HCT116 (cell line): ENCODE measurements around the gene UTP14A. TPM values are rescaled to one million over a fixed set of nuclear protein-coding genes. Genes with fewer than 3 reads are reported as not detected.

Experiments
- ATAC-seq: fragments of 200-7000 bp; cut with Tn5 transposase; 2 replicates; pipeline ENCODE4 v1.9.1; 2020; ENCODE audit warnings: mild to moderate bottlenecking, moderate library complexity
- BruUV-seq: library from RNA; stranded (reverse); fragments of 400-500 nt; replicated peaks from 2 replicates; lab custom pipeline; 2021; lab: Mats Ljungman, UMichigan
- CTCF ChIA-PET: fragments of 300-600 bp; sonication (Branson Sonifier 250); formaldehyde crosslinking; loops from one replicate; lab custom pipeline; 2021; ENCODE audit warnings: antibody characterized with exemption; lab: Charles Lee
- POLR2A ChIA-PET: fragments of 300-600, 350-600 bp; sonication (Branson Sonifier 250); formaldehyde crosslinking; loops from one replicate; lab custom pipeline; 2021; ENCODE audit warnings: antibody characterized with exemption; lab: Charles Lee
- RAD21 ChIA-PET, 2 experiments: fragments of 300-600 bp; sonication (Branson Sonifier 250); formaldehyde crosslinking; loops; one replicate each; lab custom pipeline; 2023; ENCODE audit warnings: low total read pairs in 2 of 2; ENCODE audit not compliant: uncharacterized antibody in 2 of 2, unreplicated experiment in 2 of 2, low non-redundant PET in 1 of 2; lab: Charles Lee
- DNase-seq: peaks from one replicate; pipeline ENCODE4 v3.0.0-alpha.2; 2010; ENCODE audit warnings: low read depth, low spot score
- H2AFZ ChIP-seq: fragments of 200-600 bp; shearing (Covaris generic), sonication (generic); 2 replicates; pipeline ENCODE4 v1.6.1; 2017; ENCODE audit warnings: low read depth, mixed run types, mixed read lengths, antibody characterized with exemption, low read length; ENCODE audit not compliant: poor library complexity, severe bottlenecking
- H3K27ac ChIP-seq: 2 replicates; pipeline ENCODE4 v1.5.1; 2012; ENCODE audit warnings: low read depth, low read length
- H3K27me3 ChIP-seq: fragments of 200-600 bp; sonication (generic); 2 replicates; pipeline ENCODE4 v1.6.1; 2016; ENCODE audit warnings: mixed run types, low read length, mixed read lengths; ENCODE audit not compliant: insufficient read depth
- H3K36me3 ChIP-seq, 2 experiments: fragments of 200-500 bp in 1 of 2; fragments of 200-600 bp in 1 of 2; sonication (Bioruptor generic) in 1 of 2; sonication (generic) in 1 of 2; 2 replicates each; pipeline versions ENCODE4 v1.5.1 to v1.6.1; 2014 to 2016; ENCODE audit warnings: low read length in 2 of 2, inconsistent platforms in 1 of 2, mixed read lengths in 1 of 2, mixed run types in 1 of 2; ENCODE audit not compliant: insufficient read depth in 2 of 2, control insufficient read depth in 1 of 2
- H3K4me1 ChIP-seq, 2 experiments: fragments of 200-600 bp in 1 of 2; sonication (generic) in 1 of 2; 2 replicates each; pipeline versions ENCODE4 v1.5.1 to v1.6.1; 2012 to 2017; ENCODE audit warnings: low read length in 2 of 2, inconsistent platforms in 1 of 2, mild to moderate bottlenecking in 1 of 2, mixed read lengths in 1 of 2, mixed run types in 1 of 2, moderate library complexity in 1 of 2; ENCODE audit not compliant: insufficient read depth in 2 of 2, control insufficient read depth in 1 of 2
- H3K4me2 ChIP-seq: fragments of 200-600 bp; sonication (generic); 2 replicates; pipeline ENCODE4 v1.6.1; 2017; ENCODE audit warnings: mixed run types, low read length, mixed read lengths
- H3K4me3 ChIP-seq, 2 experiments: fragments of 200-600 bp in 1 of 2; sonication (generic) in 1 of 2; replicated peaks in 1 of 2; 2 replicates each; pipeline ENCODE4 v1.5.1; 2011 to 2016; ENCODE audit warnings: low read length in 2 of 2, control low read depth in 1 of 2, low read depth in 1 of 2, mild to moderate bottlenecking in 1 of 2, mixed read lengths in 1 of 2, mixed run types in 1 of 2
- H3K79me2 ChIP-seq: fragments of 200-600 bp; sonication (generic); 2 replicates; pipeline ENCODE4 v1.6.1; 2017; ENCODE audit warnings: mild to moderate bottlenecking, mixed run types, low read length, moderate library complexity, mixed read lengths; ENCODE audit not compliant: insufficient read depth
- H3K9ac ChIP-seq: fragments of 200-600 bp; sonication (generic); 2 replicates; pipeline ENCODE4 v1.6.1; 2016; ENCODE audit warnings: low read length, mixed read lengths
- H3K9me2 ChIP-seq: fragments of 200-600 bp; sonication (generic), shearing (Covaris generic); 2 replicates; pipeline ENCODE4 v1.6.1; 2017; ENCODE audit warnings: mixed run types, mild to moderate bottlenecking, moderate library complexity; ENCODE audit not compliant: insufficient read depth
- H3K9me3 ChIP-seq, 2 experiments: fragments of 200-500 bp in 1 of 2; fragments of 200-600 bp in 1 of 2; sonication (Bioruptor generic) in 1 of 2; sonication (generic) in 1 of 2; 2 replicates each; pipeline ENCODE4 v1.6.1; 2014 to 2017; ENCODE audit warnings: low read length in 2 of 2, mixed read lengths in 2 of 2, inconsistent platforms in 1 of 2, low read depth in 1 of 2, mild to moderate bottlenecking in 1 of 2, mixed run types in 1 of 2, moderate library complexity in 1 of 2; ENCODE audit not compliant: control insufficient read depth in 1 of 2, insufficient read depth in 1 of 2
- H4K20me1 ChIP-seq: fragments of 200-600 bp; sonication (generic), shearing (Covaris generic); 2 replicates; pipeline ENCODE4 v1.6.1; 2017; ENCODE audit warnings: mixed run types, mild to moderate bottlenecking, moderate library complexity; ENCODE audit not compliant: insufficient read depth
- ATF3 ChIP-seq: IDR thresholded peaks from 2 replicates; pipeline ENCODE4 v1.6.1; 2012
- CEBPB ChIP-seq: IDR thresholded peaks from 2 replicates; pipeline ENCODE4 v1.6.1; 2012; ENCODE audit warnings: low read depth
- ELF1 ChIP-seq: IDR thresholded peaks from 2 replicates; pipeline ENCODE4 v1.6.1; 2012; ENCODE audit warnings: low read depth, borderline replicate concordance
- EZH2 ChIP-seq: fragments of 200-600 bp; sonication (generic); IDR thresholded peaks from 2 replicates; pipeline ENCODE4 v1.6.1; 2017; ENCODE audit warnings: antibody characterized with exemption, mixed run types
- EZH2phosphoT487 ChIP-seq: fragments of 200-600 bp; IDR thresholded peaks from 2 replicates; pipeline ENCODE4 v1.6.1; 2018; ENCODE audit warnings: antibody characterized with exemption, borderline replicate concordance
- FOSL1 ChIP-seq: IDR thresholded peaks from 2 replicates; pipeline ENCODE4 v1.6.1; 2012; ENCODE audit warnings: low read depth
- JUND ChIP-seq: IDR thresholded peaks from 2 replicates; pipeline ENCODE4 v1.6.1; 2012
- POLR2A ChIP-seq: IDR thresholded peaks from 2 replicates; pipeline ENCODE4 v1.7.0; 2011; ENCODE audit warnings: borderline replicate concordance; ENCODE audit not compliant: insufficient read depth, insufficient read length; ENCODE audit errors: extremely low read depth
- POLR2AphosphoS5 ChIP-seq: IDR thresholded peaks from 2 replicates; pipeline ENCODE4 v1.6.1; 2011; ENCODE audit warnings: mild to moderate bottlenecking, low read depth, low read length, moderate library complexity
- REST ChIP-seq: IDR thresholded peaks from 2 replicates; pipeline ENCODE4 v1.6.1; 2012; ENCODE audit warnings: low read depth
- SIN3A ChIP-seq: IDR thresholded peaks from 2 replicates; pipeline ENCODE4 v1.6.1; 2012; ENCODE audit warnings: low read depth
- SRF ChIP-seq: IDR thresholded peaks from 2 replicates; pipeline ENCODE4 v1.6.1; 2012; ENCODE audit warnings: low read depth
- YY1 ChIP-seq: IDR thresholded peaks from 2 replicates; pipeline ENCODE4 v1.6.1; 2011; ENCODE audit warnings: low read length, low read depth, moderate library complexity, mild to moderate bottlenecking; ENCODE audit not compliant: insufficient replicate concordance; ENCODE audit errors: extremely low read depth
- ZFX ChIP-seq: fragments of 450-650 bp; IDR thresholded peaks from 2 replicates; pipeline ENCODE4 v1.6.1; 2017
- ZNF274 ChIP-seq: fragments of 200-500 bp; sonication (Bioruptor generic); IDR thresholded peaks from 2 replicates; pipeline ENCODE4 v1.6.1; 2014; ENCODE audit warnings: mild to moderate bottlenecking, low read depth, low read length, inconsistent platforms
- intact Hi-C: fragments of 100-400 bp; cut with micrococcal nuclease; formaldehyde crosslinking; loops from 2 replicates; pipeline ENCODE4 v1.10.0; 2022
- total RNA-seq: library from RNA; stranded (reverse); gene quantifications from one replicate; pipeline ENCODE4 v1.2.1, GENCODE V29; 2021; ENCODE audit not compliant: unreplicated experiment
- TF ChIP-seq, protein P1 (sequence below): IDR thresholded peaks from 2 replicates; pipeline ENCODE4 v1.6.1; 2012
- TF ChIP-seq, protein P2 (sequence below), 3 experiments: fragments of 200-600 bp in 1 of 3; sonication (generic) in 1 of 3; IDR thresholded peaks in 2 of 3; conservative IDR thresholded peaks in 1 of 3; 2 replicates each; pipeline ENCODE4 v1.5.1; 2012 to 2017; ENCODE audit warnings: low read depth in 2 of 3, low read length in 2 of 3, antibody characterized with exemption in 1 of 3, borderline replicate concordance in 1 of 3, control low read depth in 1 of 3, mild to moderate bottlenecking in 1 of 3, mixed read lengths in 1 of 3, mixed run types in 1 of 3, moderate library complexity in 1 of 3; ENCODE audit not compliant: insufficient read depth in 1 of 3

The UTP14A gene
- total RNA-seq, 1 experiment from 2014 or later = 28.3 TPM

DNA sequence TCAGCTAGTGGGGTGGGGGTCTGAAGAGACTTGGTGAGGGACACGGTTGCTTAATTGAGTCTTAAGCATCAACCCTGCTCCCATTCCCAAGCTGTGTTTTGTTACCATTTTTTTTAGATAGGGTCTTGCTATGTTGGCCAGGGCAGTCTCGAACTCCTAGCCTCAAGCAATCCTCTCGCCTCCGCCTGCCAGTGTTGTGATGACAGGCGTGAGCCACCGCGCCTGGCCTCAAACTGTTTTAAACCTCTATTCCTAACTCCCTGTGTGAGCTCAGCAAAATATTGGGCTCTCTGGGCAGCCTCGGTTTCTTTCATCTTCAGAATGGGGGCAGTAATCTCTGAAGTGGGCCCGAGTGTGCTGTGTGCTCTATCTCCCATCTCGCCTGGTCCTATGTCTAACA is 50.2 kb downstream of the UTP14A start:
- Histone ChIP-seq H3K4me3 (no peak overlapping the region), H3K9me2 (no peaks in the 10 kb centered on the region), H3K36me3 (no peaks in the 10 kb centered on the region), H3K4me1 (peaks cover 2 to 15% of the 10 kb centered on the region in 2 experiments; a peak in 2 of 4 replicates), H4K20me1 (no peaks in the 10 kb centered on the region), H3K79me2 (no peaks in the 10 kb centered on the region)
- no peak for ATAC-seq
- RAD21 ChIA-PET = no interaction called here
- no peak for DNase-seq
- TSS peak; percentile 70 for BruUV-seq
- intact Hi-C loops = no loop called here
- TF ChIP-seq EZH2phosphoT487 = no peak
- TF ChIP-seq POLR2AphosphoS5 = no peak
- TF ChIP-seq POLR2A = no peak
- TF ChIP-seq, all 23 proteins: peak for 0
- Histone ChIP-seq H3K27me3 (no peaks in the 10 kb centered on the region), H3K27ac (no peak overlapping the region), H3K9ac (no peak overlapping the region), H3K9me3 (no peaks in the 10 kb centered on the region), H2AFZ (no peak overlapping the region), H3K4me2 (peak overlapping the region; percentile 81; the same call in 1 of the 2 replicates)
- CTCF ChIA-PET = no interaction called here
- POLR2A ChIA-PET = no interaction called here

DNA sequence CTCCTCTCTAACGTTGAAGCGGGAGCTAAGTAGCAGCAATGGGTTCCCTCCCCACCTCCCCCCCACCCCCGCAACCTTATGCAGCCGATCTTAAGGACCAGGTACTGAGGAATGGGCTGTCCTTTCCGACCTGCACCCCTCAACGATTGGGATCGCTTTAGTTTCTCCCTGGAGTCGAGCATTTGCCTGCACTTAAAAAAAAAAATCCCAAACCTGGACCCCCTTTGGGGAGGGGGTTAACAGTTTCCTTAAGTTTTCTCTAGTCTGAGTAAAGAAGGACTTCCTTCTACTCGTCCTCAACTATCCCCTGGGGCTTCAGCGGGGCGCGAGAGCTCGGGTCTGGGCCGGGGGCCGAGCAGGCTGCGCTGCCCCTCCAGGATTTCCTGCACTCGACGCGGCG is 50.8 kb downstream of the UTP14A start:
- H3K79me2 ChIP-seq = no peaks in the 10 kb centered on the region
- ChIA-PET RAD21 (no interaction called here), CTCF (no interaction called here), POLR2A (no interaction called here)
- DNase-seq = no peak
- H3K36me3 ChIP-seq = no peaks in the 10 kb centered on the region
- H3K9me2 ChIP-seq = no peaks in the 10 kb centered on the region
- H3K27me3 ChIP-seq = no peaks in the 10 kb centered on the region
- no peaks in the 10 kb centered on the region for H4K20me1 ChIP-seq
- no peaks in the 10 kb centered on the region for H3K9me3 ChIP-seq
- H3K4me2 ChIP-seq = peak overlapping the region; percentile 81
- no peak overlapping the region for H2AFZ ChIP-seq
- H3K4me3 ChIP-seq = peak overlapping the region; percentile 29 to 38
- peak overlapping the region; percentile 47; the same call in 1 of the 2 replicates for H3K27ac ChIP-seq
- no peak for ATAC-seq
- no TSS peak for BruUV-seq
- no peak overlapping the region for H3K9ac ChIP-seq
- intact Hi-C loops = no loop called here
- peaks cover 6 to 21% of the 10 kb centered on the region in 2 experiments for H3K4me1 ChIP-seq
- TF ChIP-seq ZFX (no peak), YY1 (no peak), POLR2AphosphoS5 (no peak), EZH2 (no peak), ATF3 (no peak), ELF1 (no peak), REST (no peak), SIN3A (no peak), ZNF274 (no peak), SRF (no peak), JUND (no peak), CEBPB (no peak), FOSL1 (no peak)
- TF ChIP-seq, protein P1, sequence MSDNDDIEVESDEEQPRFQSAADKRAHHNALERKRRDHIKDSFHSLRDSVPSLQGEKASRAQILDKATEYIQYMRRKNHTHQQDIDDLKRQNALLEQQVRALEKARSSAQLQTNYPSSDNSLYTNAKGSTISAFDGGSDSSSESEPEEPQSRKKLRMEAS = no peak
- TF ChIP-seq, protein P2, sequence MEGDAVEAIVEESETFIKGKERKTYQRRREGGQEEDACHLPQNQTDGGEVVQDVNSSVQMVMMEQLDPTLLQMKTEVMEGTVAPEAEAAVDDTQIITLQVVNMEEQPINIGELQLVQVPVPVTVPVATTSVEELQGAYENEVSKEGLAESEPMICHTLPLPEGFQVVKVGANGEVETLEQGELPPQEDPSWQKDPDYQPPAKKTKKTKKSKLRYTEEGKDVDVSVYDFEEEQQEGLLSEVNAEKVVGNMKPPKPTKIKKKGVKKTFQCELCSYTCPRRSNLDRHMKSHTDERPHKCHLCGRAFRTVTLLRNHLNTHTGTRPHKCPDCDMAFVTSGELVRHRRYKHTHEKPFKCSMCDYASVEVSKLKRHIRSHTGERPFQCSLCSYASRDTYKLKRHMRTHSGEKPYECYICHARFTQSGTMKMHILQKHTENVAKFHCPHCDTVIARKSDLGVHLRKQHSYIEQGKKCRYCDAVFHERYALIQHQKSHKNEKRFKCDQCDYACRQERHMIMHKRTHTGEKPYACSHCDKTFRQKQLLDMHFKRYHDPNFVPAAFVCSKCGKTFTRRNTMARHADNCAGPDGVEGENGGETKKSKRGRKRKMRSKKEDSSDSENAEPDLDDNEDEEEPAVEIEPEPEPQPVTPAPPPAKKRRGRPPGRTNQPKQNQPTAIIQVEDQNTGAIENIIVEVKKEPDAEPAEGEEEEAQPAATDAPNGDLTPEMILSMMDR (IDR thresholded peaks at IDR 0.05 in 2 of 3, conservative IDR thresholded peaks at IDR 0.05 in 1 of 3; ENCODE audit: borderline replicate concordance in 1 of 3, insufficient read depth in 1 of 3, low read depth in 2 of 3, low read length in 2 of 3) = no peak
